H9 (cell line): Measurements from ENCODE around the gene ARHGEF7. TPM values are rescaled to one million over a fixed set of nuclear protein-coding genes. Genes with fewer than 3 reads are reported as not detected.

Source experiments
- DNase-seq: peaks from one replicate; pipeline ENCODE4 v3.0.0-alpha.2; 2017
- H2AFZ ChIP-seq: one replicate; pipeline ENCODE4 v1.6.1; 2013; ENCODE audit warnings: mild to moderate bottlenecking, low read length, control low read depth, moderate library complexity
- H2AK5ac ChIP-seq: 2 replicates; pipeline ENCODE4 v1.6.1; 2013; ENCODE audit warnings: low read length, control low read depth, mixed read lengths; ENCODE audit not compliant: insufficient read length
- H2BK120ac ChIP-seq: one replicate; pipeline ENCODE4 v1.6.1; 2013; ENCODE audit warnings: low read depth, mild to moderate bottlenecking, low read length, control low read depth, inconsistent platforms; ENCODE audit not compliant: poor library complexity, severe bottlenecking
- H2BK12ac ChIP-seq: 2 replicates; pipeline ENCODE4 v1.6.1; 2013; ENCODE audit warnings: low read length, control low read depth, mixed read lengths, low read depth; ENCODE audit not compliant: insufficient read length
- H2BK15ac ChIP-seq: 2 replicates; pipeline ENCODE4 v1.6.1; 2013; ENCODE audit warnings: low read depth, low read length, control low read depth
- H2BK20ac ChIP-seq: one replicate; pipeline ENCODE4 v1.6.1; 2013; ENCODE audit warnings: low read depth, mild to moderate bottlenecking, low read length, control low read depth, inconsistent platforms; ENCODE audit not compliant: poor library complexity, severe bottlenecking
- H2BK5ac ChIP-seq: 2 replicates; pipeline ENCODE4 v1.6.1; 2013; ENCODE audit warnings: low read length, control low read depth, mixed read lengths; ENCODE audit not compliant: insufficient read length
- H3K14ac ChIP-seq: 2 replicates; pipeline ENCODE4 v1.6.1; 2013; ENCODE audit warnings: low read length, control low read depth; ENCODE audit not compliant: insufficient read depth
- H3K18ac ChIP-seq: 2 replicates; pipeline ENCODE4 v1.6.1; 2013; ENCODE audit warnings: low read depth, mild to moderate bottlenecking, mixed read lengths, low read length, control low read depth; ENCODE audit not compliant: insufficient read length
- H3K23ac ChIP-seq: 2 replicates; pipeline ENCODE4 v1.6.1; 2013; ENCODE audit warnings: low read length, control low read depth, mixed read lengths, low read depth; ENCODE audit not compliant: insufficient read length
- H3K23me2 ChIP-seq: 2 replicates; pipeline ENCODE4 v1.6.1; 2013; ENCODE audit warnings: low read depth, mild to moderate bottlenecking, mixed read lengths, low read length, control low read depth; ENCODE audit not compliant: insufficient read length, poor library complexity, severe bottlenecking
- H3K27ac ChIP-seq: 2 replicates; pipeline ENCODE4 v1.5.1; 2013; ENCODE audit warnings: low read length, control low read depth, mixed read lengths, low read depth; ENCODE audit not compliant: insufficient read length
- H3K27me3 ChIP-seq: 2 replicates; pipeline ENCODE4 v1.6.1; 2013; ENCODE audit warnings: low read length, control low read depth, inconsistent platforms; ENCODE audit not compliant: insufficient read depth
- H3K4ac ChIP-seq: 2 replicates; pipeline ENCODE4 v1.6.1; 2013; ENCODE audit warnings: low read depth, mild to moderate bottlenecking, control low read depth, inconsistent platforms, low read length, moderate library complexity
- H3K4me1 ChIP-seq: 2 replicates; pipeline ENCODE4 v1.6.1; 2013; ENCODE audit warnings: low read length, control low read depth, inconsistent platforms; ENCODE audit not compliant: insufficient read depth
- H3K4me2 ChIP-seq: 2 replicates; pipeline ENCODE4 v1.6.1; 2013; ENCODE audit warnings: low read length, control low read depth, mixed read lengths; ENCODE audit not compliant: insufficient read length, insufficient read depth
- H3K56ac ChIP-seq: 2 replicates; pipeline ENCODE4 v1.6.1; 2013; ENCODE audit warnings: low read depth, mild to moderate bottlenecking, mixed read lengths, low read length, control low read depth; ENCODE audit not compliant: insufficient read length
- H3K79me1 ChIP-seq: 2 replicates; pipeline ENCODE4 v1.6.1; 2013; ENCODE audit warnings: low read depth, mild to moderate bottlenecking, moderate library complexity, low read length, control low read depth, inconsistent platforms; ENCODE audit not compliant: insufficient read depth, poor library complexity, severe bottlenecking
- H3K79me2 ChIP-seq: 2 replicates; pipeline ENCODE4 v1.6.1; 2013; ENCODE audit warnings: low read length, control low read depth, inconsistent platforms; ENCODE audit not compliant: insufficient read depth
- H3K9ac ChIP-seq: 2 replicates; pipeline ENCODE4 v1.6.1; 2013; ENCODE audit warnings: low read length, control low read depth, mixed read lengths; ENCODE audit not compliant: insufficient read length; ENCODE audit errors: extremely low read depth
- H3K9me3 ChIP-seq: one replicate; pipeline ENCODE4 v1.6.1; 2013; ENCODE audit warnings: low read depth, low read length, inconsistent platforms; ENCODE audit not compliant: control insufficient read depth
- H3T11ph ChIP-seq: one replicate; pipeline ENCODE4 v1.6.1; 2013; ENCODE audit warnings: mild to moderate bottlenecking, low read length, control low read depth, inconsistent platforms
- H4K20me1 ChIP-seq: one replicate; pipeline ENCODE4 v1.6.1; 2013; ENCODE audit not compliant: control insufficient read depth, insufficient read length, insufficient read depth
- H4K5ac ChIP-seq: 2 replicates; pipeline ENCODE4 v1.6.1; 2013; ENCODE audit warnings: low read depth, mild to moderate bottlenecking, mixed read lengths, low read length, control low read depth; ENCODE audit not compliant: insufficient read length
- H4K8ac ChIP-seq: replicated peaks from 2 replicates; pipeline ENCODE4 v1.6.1; 2013; ENCODE audit warnings: low read length, control low read depth, mixed read lengths, low read depth; ENCODE audit not compliant: insufficient read length
- H4K91ac ChIP-seq: 2 replicates; pipeline ENCODE4 v1.6.1; 2013; ENCODE audit warnings: low read depth, mild to moderate bottlenecking, moderate library complexity, mixed read lengths, low read length, control low read depth; ENCODE audit not compliant: insufficient read length
- H3K27ac Mint-ChIP-seq, 3 experiments: 2 replicates in 2 of 3; 3 replicates in 1 of 3; pipeline ENCODE4 v1.8.0; 2020 to 2021; ENCODE audit warnings: mixed read lengths in 3 of 3, mild to moderate bottlenecking in 1 of 3, moderate library complexity in 1 of 3
- H3K27me3 Mint-ChIP-seq: 2 replicates; pipeline ENCODE4 v1.8.0; 2021; ENCODE audit warnings: low read depth, mild to moderate bottlenecking, moderate library complexity, mixed read lengths
- H3K36me3 Mint-ChIP-seq, 3 experiments: 2 replicates in 2 of 3; 3 replicates in 1 of 3; pipeline ENCODE4 v1.8.0; 2020 to 2021; ENCODE audit warnings: low read depth in 3 of 3, mixed read lengths in 3 of 3; ENCODE audit not compliant: insufficient read depth in 1 of 3
- H3K4me1 Mint-ChIP-seq, 2 experiments: 2 replicates each; pipeline ENCODE4 v1.8.0; 2020; ENCODE audit warnings: mixed read lengths in 2 of 2
- H3K4me3 Mint-ChIP-seq, 2 experiments: 2 replicates in 1 of 2; 3 replicates in 1 of 2; pipeline ENCODE4 v1.8.0; 2020 to 2021; ENCODE audit warnings: mild to moderate bottlenecking in 2 of 2, mixed read lengths in 2 of 2, moderate library complexity in 1 of 2
- H3K9me3 Mint-ChIP-seq, 2 experiments: 2 replicates in 1 of 2; 3 replicates in 1 of 2; pipeline ENCODE4 v1.8.0; 2020; ENCODE audit warnings: mild to moderate bottlenecking in 2 of 2, mixed read lengths in 2 of 2, moderate library complexity in 1 of 2
- CTCF ChIP-seq: fragments of 200-600 bp; sonication (generic); conservative IDR thresholded peaks from 3 replicates; pipeline ENCODE4 v1.8.0; 2021; ENCODE audit warnings: antibody characterized with exemption, mild to moderate bottlenecking
- WGBS: extraction: QIAGEN DNeasy Blood & Tissue Kit; methylation state at CpG from one replicate; pipeline ENCODE4 v1.1.7; 2013; ENCODE audit warnings: missing lambda C conversion rate, low lambda C conversion rate, mixed read lengths; ENCODE audit not compliant: insufficient read length; ENCODE audit errors: extremely low coverage; 5-methylcytosine and 5-hydroxymethylcytosine counted together
- total RNA-seq: library from RNA; stranded (reverse); gene quantifications from 2 replicates; pipeline ENCODE4 v1.2.1, GENCODE V29; 2021

The ARHGEF7 gene
- total RNA-seq, 1 experiment from 2014 or later: 51.9 TPM

GRCh38 chr13:111278258-111278657 lies 163.1 kb downstream of the ARHGEF7 start:
- Histone ChIP-seq H3T11ph (no peak overlapping the region), H2BK12ac (no peak overlapping the region), H3K56ac (no peak overlapping the region), H4K8ac (no peak overlapping the region), H2AK5ac (no peak overlapping the region), H4K5ac (no peak overlapping the region), H2BK5ac (no peak overlapping the region), H4K20me1 (no peaks in the 10 kb centered on the region), H3K27me3 (no peaks in the 10 kb centered on the region), H4K91ac (no peak overlapping the region), H3K79me1 (no peaks in the 10 kb centered on the region), H2BK120ac (no peak overlapping the region), H2BK15ac (no peak overlapping the region), H3K9me3 (no peaks in the 10 kb centered on the region), H3K14ac (no peak overlapping the region), H2AFZ (no peak overlapping the region), H3K79me2 (no peaks in the 10 kb centered on the region), H3K4ac (no peak overlapping the region), H3K18ac (no peak overlapping the region), H2BK20ac (no peak overlapping the region), H3K4me1 (no peaks in the 10 kb centered on the region), H3K23ac (no peak overlapping the region), H3K27ac (no peak overlapping the region), H3K4me2 (no peak overlapping the region), H3K9ac (no peak overlapping the region), H3K23me2 (no peaks in the 10 kb centered on the region)
- no peak overlapping the region for H3K4me3 Mint-ChIP-seq
- peak overlapping the region in 1 of 3 experiments; percentile 11; a peak in 2 of 7 replicates for H3K27ac Mint-ChIP-seq
- no peak for DNase-seq
- no peaks in the 10 kb centered on the region; the same call in 1 of the 2 replicates for H3K27me3 Mint-ChIP-seq
- no CpG with 5 or more reads among the region's 10 CpGs for WGBS
- H3K9me3 Mint-ChIP-seq: no peaks in the 10 kb centered on the region
- no peak for TF ChIP-seq CTCF
- peaks cover 11 to 68% (median 66%) of the 10 kb centered on the region in 3 experiments; a peak in 6 of 7 replicates for H3K36me3 Mint-ChIP-seq
- H3K4me1 Mint-ChIP-seq: no peaks in the 10 kb centered on the region
